Stimulated activated naive CD8-positive, alpha-beta T cell treated with anti-CD3 and anti-CD28 coated beads, Interleukin-15, amount 100 ng/mL, for 72 hours (primary cell): Measurements from ENCODE around the gene CD86.
A peak's percentile ranks its signal among the peaks of the same experiment; 100 is the strongest.

Source experiments
- ATAC-seq: fragments of 150-1000 bp; cut with Tn5 transposase; 2 replicates; pipeline ENCODE4 v1.10.0; 2021; ENCODE audit warnings: mild to moderate bottlenecking, moderate library complexity
- DNase-seq, 2 donors: peaks; one replicate each; pipeline ENCODE4 v3.0.0; 2021 to 2022
- H3K27ac Mint-ChIP-seq, 2 donors: one replicate each; pipeline ENCODE4 v1.8.0; 2022; ENCODE audit warnings: mild to moderate bottlenecking in 2 of 2, mixed read lengths in 2 of 2, moderate library complexity in 2 of 2
- H3K27me3 Mint-ChIP-seq: one replicate; pipeline ENCODE4 v1.8.0; 2022; ENCODE audit warnings: mixed read lengths
- H3K4me1 Mint-ChIP-seq: one replicate; pipeline ENCODE4 v1.8.0; 2022; ENCODE audit warnings: mild to moderate bottlenecking, mixed read lengths
- H3K4me3 Mint-ChIP-seq, 2 donors: one replicate each; pipeline ENCODE4 v1.8.0; 2022; ENCODE audit warnings: mild to moderate bottlenecking in 2 of 2, mixed read lengths in 2 of 2, moderate library complexity in 1 of 2
- H3K9me3 Mint-ChIP-seq, 2 donors: one replicate each; pipeline ENCODE4 v1.8.0; 2022; ENCODE audit warnings: mixed read lengths in 2 of 2

CD86 gene

DNA sequence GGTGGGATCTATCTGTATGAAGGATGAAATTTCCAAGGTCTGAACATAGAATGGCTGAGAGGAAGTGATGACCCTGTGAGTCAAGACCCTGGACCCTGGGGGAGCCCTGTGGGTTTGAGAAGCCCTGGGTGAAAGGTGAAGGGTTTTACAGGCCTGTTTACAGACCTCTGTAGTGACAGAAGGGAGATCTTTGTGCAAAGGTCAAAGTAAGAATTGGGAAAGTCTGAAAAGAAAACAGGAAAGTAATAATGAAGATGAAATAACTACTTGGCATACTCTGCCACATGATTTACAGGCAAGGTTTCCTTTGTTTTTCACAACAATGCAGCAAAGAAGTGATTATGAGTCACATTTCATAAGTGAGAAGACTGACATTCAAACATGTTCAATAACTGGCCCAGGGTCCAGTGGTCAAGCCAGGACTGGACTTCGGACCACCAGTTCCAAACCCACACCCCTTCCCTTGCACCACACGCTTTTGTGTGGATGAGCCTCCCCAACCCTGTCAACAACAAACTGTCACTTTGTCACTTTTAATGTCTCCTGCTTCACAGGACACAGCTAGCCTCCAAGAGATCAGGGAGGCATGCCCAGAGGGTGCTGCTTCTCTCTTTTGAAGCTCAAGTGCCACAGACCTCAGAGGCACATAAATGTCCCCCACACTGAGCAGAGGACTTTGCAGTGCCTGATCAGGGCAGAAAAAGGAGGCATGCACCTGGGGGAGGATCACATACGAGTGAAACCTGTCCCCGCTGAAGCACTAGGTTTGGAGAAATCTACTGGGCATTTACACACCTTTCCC, 21.5 kb downstream of the CD86 start:
- H3K27ac Mint-ChIP-seq, result peak overlapping the region; percentile 7 to 42
- peak overlapping the region in 1 of 2 donors; percentile 20 for H3K4me3 Mint-ChIP-seq
- H3K9me3 Mint-ChIP-seq, result no peaks in the 10 kb centered on the region
- ATAC-seq (peak; percentile 55), DNase-seq (no peak)
- peaks cover 33% of the 10 kb centered on the region for H3K4me1 Mint-ChIP-seq
- H3K27me3 Mint-ChIP-seq, result peaks cover 58% of the 10 kb centered on the region

DNA sequence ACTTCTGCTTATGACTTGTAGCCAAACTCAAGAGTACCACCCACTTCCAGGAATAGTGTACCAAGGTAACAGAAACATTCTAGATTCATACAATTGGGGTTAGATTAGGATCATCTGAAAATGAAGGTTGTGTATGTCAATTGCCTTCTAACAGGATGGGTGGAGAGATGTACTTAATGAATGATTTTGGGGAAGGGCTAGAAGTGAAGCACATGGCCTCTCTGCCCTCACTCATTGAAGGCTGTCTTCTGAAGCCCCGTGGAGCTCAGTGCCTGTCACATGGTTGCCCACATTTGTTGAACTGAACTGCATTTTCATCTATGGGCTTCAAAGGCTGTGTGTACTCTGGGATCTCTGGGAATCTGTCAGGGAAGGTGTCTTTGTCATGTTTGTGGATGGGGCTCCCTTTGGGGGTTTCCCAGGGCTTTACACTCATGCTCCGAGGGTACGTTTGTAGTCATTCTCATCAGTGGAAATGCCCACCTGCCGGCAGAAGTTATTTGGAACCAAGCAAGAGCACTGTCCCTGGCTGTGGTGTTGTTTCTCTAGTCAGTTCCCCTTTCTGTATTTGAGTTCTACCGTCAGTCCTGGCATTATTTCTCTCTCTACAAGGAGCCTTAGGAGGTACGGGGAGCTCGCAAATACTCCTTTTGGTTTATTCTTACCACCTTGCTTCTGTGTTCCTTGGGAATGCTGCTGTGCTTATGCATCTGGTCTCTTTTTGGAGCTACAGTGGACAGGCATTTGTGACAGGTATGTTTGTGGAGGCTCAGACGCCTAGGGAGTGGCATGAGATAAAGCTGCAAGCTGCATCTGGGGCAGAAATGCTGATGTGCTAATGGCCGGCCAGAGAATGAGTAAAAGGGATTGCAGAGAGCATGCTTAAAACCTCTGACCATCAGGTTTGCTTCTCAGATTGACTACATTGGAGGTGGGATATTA, 22.4 kb downstream of the CD86 start:
- Mint-ChIP-seq H3K27me3 (peaks cover 58% of the 10 kb centered on the region), H3K4me1 (peaks cover 33% of the 10 kb centered on the region), H3K4me3 (peak overlapping the region in 1 of 2 donors; percentile 5), H3K27ac (peak overlapping the region; percentile 20 to 42), H3K9me3 (no peaks in the 10 kb centered on the region)
- ATAC-seq (peak; percentile 63), DNase-seq (no peak)

DNA sequence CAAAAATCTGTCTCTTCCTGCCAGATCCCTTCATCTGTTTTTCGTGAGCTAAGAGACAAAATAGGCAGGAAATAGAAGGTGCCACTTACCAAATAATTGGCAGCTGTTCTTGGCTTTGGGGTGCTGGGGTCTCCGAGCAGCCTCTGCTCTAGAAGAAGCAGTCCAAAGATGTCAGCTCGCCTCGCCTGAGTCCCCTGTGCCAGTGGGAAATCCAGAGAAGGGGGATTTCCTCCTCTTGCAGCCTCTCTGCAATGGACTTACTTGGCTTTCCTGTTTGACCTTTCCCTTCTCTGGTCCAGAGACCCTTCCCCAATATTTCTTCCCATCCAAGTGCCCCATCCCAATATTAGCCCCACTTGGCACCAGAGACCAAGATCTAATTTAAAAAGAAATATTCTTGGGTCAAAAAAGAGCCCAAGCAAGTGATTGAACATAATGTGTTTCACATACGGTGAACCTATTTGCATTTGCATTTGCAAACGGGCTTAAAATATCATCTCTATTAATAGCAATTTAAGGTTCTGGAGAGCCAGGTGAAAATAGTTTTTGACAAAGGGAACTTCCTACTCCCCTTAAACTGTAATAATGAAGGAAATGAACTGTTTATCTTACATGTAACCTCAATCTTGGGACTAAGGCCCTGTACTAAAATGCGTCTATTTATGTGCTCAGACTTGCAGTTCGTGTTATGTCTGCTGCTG, 23.2 kb downstream of the CD86 start:
- no peak overlapping the region for H3K27ac Mint-ChIP-seq
- DNase-seq, result no peak
- H3K9me3 Mint-ChIP-seq, result no peaks in the 10 kb centered on the region
- ATAC-seq, result no peak
- H3K4me1 Mint-ChIP-seq, result peaks cover 33% of the 10 kb centered on the region
- H3K27me3 Mint-ChIP-seq, result peaks cover 58% of the 10 kb centered on the region
- peak overlapping the region in 1 of 2 donors; percentile 5 for H3K4me3 Mint-ChIP-seq

DNA sequence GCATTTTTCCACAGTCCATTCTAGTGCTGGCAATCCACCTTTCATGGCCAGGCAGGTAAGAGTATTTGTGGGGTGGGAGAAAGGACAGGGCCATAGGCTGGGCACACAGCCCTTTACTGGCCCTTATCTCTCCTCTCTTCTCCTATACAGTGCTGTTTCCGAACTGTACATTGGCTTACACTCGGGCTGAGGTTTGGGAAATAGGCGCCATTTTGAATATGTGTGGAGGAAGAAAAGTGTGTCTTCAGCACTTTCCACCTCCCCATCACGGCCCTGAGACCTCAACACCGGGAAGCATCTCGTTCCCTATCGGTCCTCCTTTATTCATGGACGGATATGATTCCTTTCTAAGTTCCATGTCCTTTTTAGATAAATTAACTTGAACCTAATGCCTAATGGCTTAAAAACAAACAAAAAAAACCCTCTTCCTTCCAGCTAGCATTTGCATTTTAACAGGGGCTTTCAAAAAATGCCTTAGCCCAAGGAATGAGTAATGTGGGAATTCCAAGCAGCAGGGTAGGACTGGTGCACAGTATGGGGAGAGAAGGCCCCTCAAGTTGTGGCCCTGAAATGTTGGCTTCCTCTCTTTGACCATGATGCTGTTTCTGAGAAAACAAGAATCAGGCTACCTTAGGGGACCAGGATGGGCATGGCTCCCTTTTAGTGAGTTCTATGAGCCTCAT, 24.5 kb downstream of the CD86 start:
- ATAC-seq, result no peak

DNA sequence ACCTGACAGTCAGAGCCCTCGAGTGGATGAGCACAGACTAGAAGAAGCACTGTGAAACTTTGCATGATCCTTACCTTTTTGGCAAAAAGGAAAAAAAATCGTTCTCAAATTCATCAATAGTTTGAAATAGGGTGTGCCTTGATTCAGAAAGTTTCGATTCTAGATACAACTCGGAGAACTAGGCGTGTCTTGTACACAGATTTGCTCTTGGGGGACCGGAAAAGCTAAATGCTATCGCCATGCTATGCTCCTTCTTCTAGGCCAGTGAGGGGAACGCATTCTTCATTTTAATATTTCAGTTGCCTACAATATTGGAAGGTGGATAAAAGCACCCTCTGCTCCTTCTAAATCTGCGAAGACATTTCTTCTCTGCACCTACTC, 25.0 kb downstream of the CD86 start:
- H3K27me3 Mint-ChIP-seq, result peaks cover 45% of the 10 kb centered on the region
- ATAC-seq (no peak), DNase-seq (no peak)
- no peaks in the 10 kb centered on the region for H3K9me3 Mint-ChIP-seq
- H3K4me1 Mint-ChIP-seq, result peaks cover 22% of the 10 kb centered on the region
- no peak overlapping the region for H3K27ac Mint-ChIP-seq
- H3K4me3 Mint-ChIP-seq, result no peak overlapping the region

More for the DNA sequence above, 24.5 kb downstream of the CD86 start:
- peaks cover 27% of the 10 kb centered on the region for H3K4me1 Mint-ChIP-seq
- no peak overlapping the region for H3K27ac Mint-ChIP-seq
- peaks cover 50% of the 10 kb centered on the region for H3K27me3 Mint-ChIP-seq
- H3K9me3 Mint-ChIP-seq, result no peaks in the 10 kb centered on the region
- no peak for DNase-seq
- H3K4me3 Mint-ChIP-seq, result no peak overlapping the region

DNA sequence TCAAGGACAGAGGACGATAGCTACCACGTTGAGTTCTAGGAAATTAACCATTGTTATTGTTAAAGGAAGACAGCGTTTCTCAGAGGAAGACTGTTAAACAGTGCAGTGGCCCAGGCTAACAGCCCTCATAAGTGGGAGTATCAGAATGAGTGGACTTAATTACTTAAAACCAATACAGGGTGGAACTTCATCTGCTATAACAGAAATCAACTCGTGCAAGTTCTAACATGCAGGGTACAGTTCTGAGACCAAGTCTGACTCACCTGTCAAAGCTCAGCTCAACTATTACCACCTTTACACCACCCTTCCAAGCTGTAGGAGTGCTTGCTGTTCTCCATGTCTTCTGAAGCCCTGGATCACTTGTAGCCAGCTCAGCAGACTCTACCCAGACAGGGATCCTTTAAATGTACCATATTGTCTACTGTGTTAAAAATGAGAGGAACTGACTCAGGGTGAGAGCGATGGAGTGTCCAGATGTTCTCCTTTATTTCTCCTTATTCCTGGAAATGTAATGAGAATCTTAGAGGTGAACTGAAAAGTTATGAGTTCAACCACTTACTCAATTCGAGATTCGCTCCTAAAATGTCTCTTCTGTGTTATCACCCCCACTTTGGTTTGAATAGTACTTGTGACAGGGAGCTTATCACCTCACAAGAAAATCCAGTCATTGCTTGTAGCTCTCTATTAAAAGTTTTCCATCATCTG, 26.5 kb downstream of the CD86 start:
- Mint-ChIP-seq H3K27me3 (peaks cover 30% of the 10 kb centered on the region), H3K9me3 (no peaks in the 10 kb centered on the region), H3K4me3 (no peak overlapping the region), H3K27ac (no peak overlapping the region), H3K4me1 (peaks cover 13% of the 10 kb centered on the region)
- peak; percentile 73 for ATAC-seq
- DNase-seq, result no peak

DNA sequence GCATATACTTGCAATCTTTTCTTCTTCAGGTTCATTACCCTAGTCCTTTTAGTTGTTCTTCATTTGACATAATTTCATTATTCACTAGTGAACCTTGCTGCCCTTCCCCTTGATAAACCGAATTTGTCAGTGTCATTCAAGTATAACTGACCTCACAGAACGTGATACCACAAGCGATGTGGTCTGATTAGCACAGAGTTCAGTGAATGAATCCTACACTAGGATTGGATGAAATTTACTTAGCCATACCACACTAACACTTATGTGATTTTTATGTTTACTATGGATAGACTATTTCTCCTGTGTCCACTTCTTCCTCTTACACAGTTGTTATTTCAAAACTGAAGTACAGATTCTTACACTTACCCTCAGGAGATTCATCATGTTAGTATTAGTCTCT, 27.2 kb downstream of the CD86 start:
- H3K4me3 Mint-ChIP-seq, result no peak overlapping the region
- H3K9me3 Mint-ChIP-seq, result no peaks in the 10 kb centered on the region
- no peak overlapping the region for H3K27ac Mint-ChIP-seq
- peaks cover 7% of the 10 kb centered on the region for H3K4me1 Mint-ChIP-seq
- ATAC-seq, result no peak
- peaks cover 23% of the 10 kb centered on the region for H3K27me3 Mint-ChIP-seq
- DNase-seq, result no peak

DNA sequence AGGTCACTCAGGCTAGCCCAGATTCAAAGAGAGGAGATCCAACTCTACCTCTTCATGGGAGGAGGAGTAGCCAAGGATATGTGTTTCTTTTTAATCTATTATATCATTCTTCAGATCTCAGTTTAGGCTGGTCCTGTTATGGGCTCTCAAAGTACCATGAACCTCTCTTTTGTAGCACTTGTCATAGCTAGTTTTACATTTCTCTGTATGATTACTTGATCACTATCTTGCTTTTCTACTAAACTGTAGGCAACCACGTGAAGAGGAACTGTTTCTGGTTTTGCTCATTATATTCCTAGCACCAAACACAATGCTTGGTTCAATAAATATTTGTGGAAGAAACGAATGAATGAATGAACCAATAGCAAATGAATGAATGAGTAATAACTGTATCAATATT, 29.6 kb downstream of the CD86 start:
- Mint-ChIP-seq H3K4me3 (no peak overlapping the region), H3K9me3 (no peaks in the 10 kb centered on the region), H3K27ac (no peak overlapping the region), H3K4me1 (no peaks in the 10 kb centered on the region), H3K27me3 (peaks cover 4% of the 10 kb centered on the region)
- ATAC-seq (no peak), DNase-seq (no peak)

DNA sequence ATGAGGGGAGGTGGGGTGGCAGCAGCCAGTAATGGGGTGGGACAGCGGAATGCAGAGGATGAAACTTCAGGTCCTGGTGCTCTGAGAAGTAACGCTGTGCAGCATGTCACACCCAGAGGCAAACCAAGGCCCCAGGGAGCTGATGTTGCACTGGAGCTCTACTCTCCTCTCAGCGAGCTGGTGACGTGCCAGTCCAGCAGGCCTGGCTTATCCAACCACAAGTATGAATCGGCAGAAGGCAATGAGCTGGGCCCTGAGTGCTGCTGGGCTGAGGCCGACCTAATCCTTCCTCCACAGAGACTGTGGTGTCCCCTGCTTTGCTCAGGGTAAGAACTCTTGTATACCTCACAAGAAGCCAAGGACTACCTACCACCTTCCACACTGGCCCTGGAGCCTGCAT, 30.5 kb downstream of the CD86 start:
- DNase-seq, result no peak
- Mint-ChIP-seq H3K4me3 (no peak overlapping the region), H3K27ac (no peak overlapping the region), H3K9me3 (no peaks in the 10 kb centered on the region), H3K27me3 (no peaks in the 10 kb centered on the region), H3K4me1 (no peaks in the 10 kb centered on the region)
- ATAC-seq, result peak; percentile 14

DNA sequence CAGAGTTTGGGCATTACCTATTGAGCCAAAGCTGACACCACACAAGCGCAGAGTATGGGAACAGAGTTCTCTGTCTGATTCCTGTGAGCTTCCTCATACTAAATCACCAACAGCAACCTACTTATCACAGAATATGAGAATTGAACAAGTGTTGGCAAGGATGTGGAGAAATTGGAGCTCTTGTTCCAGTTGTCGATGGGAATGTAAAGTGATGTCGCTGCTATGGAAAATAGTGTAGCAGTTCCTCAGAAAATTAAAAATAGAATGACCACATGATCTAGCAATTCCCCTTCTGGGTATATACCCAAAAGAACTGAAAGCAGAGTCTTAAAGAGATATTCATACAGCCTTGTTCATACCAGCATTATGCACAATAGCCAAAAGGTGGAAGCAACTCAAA, 33.4 kb downstream of the CD86 start:
- peaks cover 14% of the 10 kb centered on the region for H3K4me1 Mint-ChIP-seq
- H3K27me3 Mint-ChIP-seq, result no peaks in the 10 kb centered on the region

DNA sequence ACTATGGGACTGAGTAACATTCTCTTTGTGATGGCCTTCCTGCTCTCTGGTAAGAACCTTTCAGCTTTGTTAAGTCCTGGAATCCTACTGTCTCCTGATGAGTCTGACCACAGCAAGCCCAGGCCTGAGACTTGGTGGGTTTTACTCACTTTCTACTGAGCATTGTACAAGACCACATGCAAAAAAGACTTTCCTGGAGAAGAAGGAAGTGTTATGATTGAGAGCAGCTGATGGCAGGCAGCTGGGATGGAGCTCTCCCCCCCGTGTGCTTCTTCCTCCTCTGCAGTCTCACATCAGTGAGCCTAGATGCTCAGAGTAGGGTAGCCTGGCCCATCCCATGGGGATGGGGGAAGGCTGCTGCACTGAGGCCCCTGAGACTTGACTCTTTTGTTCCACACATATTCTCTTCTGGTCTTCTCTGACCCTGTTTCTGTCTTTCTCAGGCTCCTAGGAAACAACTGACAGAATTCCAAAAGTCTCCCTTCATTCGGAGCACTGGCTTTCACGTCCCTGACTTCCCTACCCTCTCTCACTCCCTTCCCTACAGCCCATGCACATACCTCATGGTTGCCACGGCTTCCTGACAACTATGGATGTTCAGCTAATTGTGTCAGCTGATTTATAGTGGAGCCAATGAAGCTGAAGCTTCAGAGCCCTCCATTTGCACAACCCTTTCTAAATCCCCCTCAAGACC, 36.6 kb downstream of the CD86 start:
- Mint-ChIP-seq H3K27me3 (no peaks in the 10 kb centered on the region), H3K27ac (peak overlapping the region in 1 of 2 donors; percentile 17), H3K4me1 (peaks cover 14% of the 10 kb centered on the region), H3K9me3 (no peaks in the 10 kb centered on the region), H3K4me3 (peak overlapping the region in 1 of 2 donors; percentile 46)
- ATAC-seq (no peak), DNase-seq (no peak)

More for the DNA sequence above, 33.4 kb downstream of the CD86 start:
- Mint-ChIP-seq H3K27ac (no peak overlapping the region), H3K4me3 (no peak overlapping the region), H3K9me3 (no peaks in the 10 kb centered on the region)
- DNase-seq, result no peak
- ATAC-seq, result no peak

DNA sequence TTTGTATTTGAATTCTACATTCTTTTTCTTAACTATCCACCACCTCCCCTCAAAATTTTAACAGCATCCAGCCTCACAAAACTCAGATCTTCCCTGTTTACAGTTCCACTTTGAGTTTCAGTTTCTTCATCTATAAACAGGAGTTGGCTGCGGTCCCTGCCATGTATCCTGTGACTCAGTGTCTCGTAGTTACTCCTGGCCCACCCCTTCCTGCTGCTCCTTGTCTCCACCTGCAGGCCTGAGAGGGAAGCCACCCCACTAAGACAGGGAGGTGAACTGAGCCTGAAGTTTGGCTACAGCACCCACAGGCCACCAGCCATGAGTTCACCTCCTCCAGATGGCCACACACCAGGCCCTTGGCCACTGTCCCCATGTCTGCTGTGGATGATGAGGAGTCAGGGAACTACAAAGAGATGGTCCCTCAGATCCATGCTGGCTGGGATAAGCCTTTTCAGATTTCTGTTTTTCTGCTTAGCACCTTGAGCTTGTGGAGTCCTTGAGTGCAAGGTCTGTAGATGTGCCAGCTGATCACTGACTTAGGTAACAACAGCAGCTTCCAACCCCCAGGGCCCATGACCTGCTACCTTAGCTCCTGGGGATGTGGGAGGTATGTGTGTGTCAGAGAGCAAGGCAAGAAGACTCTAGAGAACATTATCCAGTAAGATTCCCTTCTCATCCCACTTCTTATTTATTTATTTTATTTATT, 37.5 kb downstream of the CD86 start:
- Mint-ChIP-seq H3K9me3 (no peaks in the 10 kb centered on the region), H3K4me1 (peaks cover 14% of the 10 kb centered on the region), H3K4me3 (peak overlapping the region; percentile 20 to 46), H3K27ac (peak overlapping the region in 1 of 2 donors; percentile 8), H3K27me3 (no peaks in the 10 kb centered on the region)
- ATAC-seq (peak; percentile 98), DNase-seq (peak; percentile 53 to 77)

DNA sequence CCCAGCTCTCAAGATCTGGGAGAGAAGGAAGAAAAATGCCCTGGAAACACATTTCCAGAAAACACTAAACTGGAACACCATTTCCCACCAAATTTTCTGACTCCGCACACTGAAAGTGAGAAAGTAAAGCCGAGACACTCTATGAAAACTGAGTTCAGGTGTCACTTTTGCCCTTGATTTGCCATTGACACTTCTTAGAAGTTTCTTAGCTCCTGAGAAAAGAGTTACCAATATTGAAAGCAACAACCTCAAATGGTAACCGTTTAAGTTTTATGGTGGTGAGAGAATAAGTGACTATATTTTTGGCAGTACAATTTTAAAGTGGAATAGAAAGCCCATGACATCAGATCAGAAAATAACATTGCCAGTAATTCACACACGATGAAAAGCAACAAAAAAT, 39.0 kb downstream of the CD86 start:
- Mint-ChIP-seq H3K9me3 (no peaks in the 10 kb centered on the region), H3K27ac (no peak overlapping the region), H3K4me3 (no peak overlapping the region), H3K4me1 (peaks cover 14% of the 10 kb centered on the region), H3K27me3 (no peaks in the 10 kb centered on the region)
- ATAC-seq, result no peak
- DNase-seq, result no peak

DNA sequence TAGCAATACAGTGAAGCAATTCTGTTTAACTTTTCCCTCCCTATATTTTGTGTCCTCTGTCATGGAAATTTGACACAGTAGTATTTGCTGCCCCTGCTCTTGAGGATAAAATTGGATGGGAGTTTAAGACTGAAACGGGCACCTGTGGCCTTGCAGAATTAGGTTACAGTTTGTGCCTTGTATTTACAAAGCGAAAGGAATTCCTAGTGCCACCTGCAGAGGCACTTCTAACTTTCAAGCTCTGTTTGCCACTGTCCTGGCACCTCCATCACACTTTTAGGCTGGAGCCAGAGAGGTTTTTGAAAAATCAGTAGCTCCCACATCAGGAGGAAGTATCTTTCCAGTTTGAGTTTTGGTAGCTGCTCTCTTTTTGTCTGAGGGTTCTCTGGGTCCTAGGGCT, 39.5 kb downstream of the CD86 start:
- H3K27ac Mint-ChIP-seq, result no peak overlapping the region
- H3K4me1 Mint-ChIP-seq, result peaks cover 14% of the 10 kb centered on the region
- no peak for DNase-seq
- no peak overlapping the region for H3K4me3 Mint-ChIP-seq
- no peaks in the 10 kb centered on the region for H3K9me3 Mint-ChIP-seq
- H3K27me3 Mint-ChIP-seq, result no peaks in the 10 kb centered on the region
- ATAC-seq, result no peak
